Thoracic aorta (tissue), 2 donors: Measurements from ENCODE around the gene TMEM89. TPM values are rescaled to one million over a fixed set of nuclear protein-coding genes. Genes with fewer than 3 reads are reported as not detected.

Experiments used
- ATAC-seq: fragments of 150-250 bp; one replicate; pipeline ENCODE4 v1.8.0; 2017; ENCODE audit warnings: low read depth; ENCODE audit not compliant: insufficient number of reproducible peaks, low FRiP score
- DNase-seq: peaks from one replicate; pipeline ENCODE4 v3.0.0-alpha.2; 2020; ENCODE audit warnings: low spot score
- H3K27ac ChIP-seq, 2 donors: fragments of 200-600 bp; sonication (generic); 1 replicate in 1 of 2; 2 replicates in 1 of 2; pipeline ENCODE4 v1.5.1; 2016; ENCODE audit warnings: mild to moderate bottlenecking in 2 of 2, moderate library complexity in 2 of 2
- H3K27me3 ChIP-seq: fragments of 200-600 bp; sonication (generic); replicated peaks from 2 replicates; pipeline ENCODE4 v1.6.0; 2016; ENCODE audit warnings: mild to moderate bottlenecking; ENCODE audit not compliant: insufficient read depth
- H3K36me3 ChIP-seq: fragments of 200-600 bp; sonication (generic); one replicate; pipeline ENCODE4 v1.5.1; 2016
- H3K4me1 ChIP-seq, 2 donors: fragments of 200-600 bp; sonication (generic); 1 replicate in 1 of 2; 2 replicates in 1 of 2; pipeline versions ENCODE4 v1.5.1 to v1.6.0; 2016; ENCODE audit warnings: low read depth in 2 of 2, mild to moderate bottlenecking in 1 of 2; ENCODE audit not compliant: control insufficient read depth in 1 of 2
- H3K4me3 ChIP-seq: fragments of 200-600 bp; sonication (generic); 2 replicates; pipeline ENCODE4 v1.5.1; 2016; ENCODE audit warnings: mild to moderate bottlenecking
- H3K9me3 ChIP-seq: fragments of 200-600 bp; sonication (generic); 2 replicates; pipeline ENCODE4 v1.5.1; 2016
- total RNA-seq, 2 donors: library from RNA; depleted of rRNA; stranded (reverse); fragments of >200 nt; gene quantifications; one replicate each; pipeline versions ENCODE4 v1.1.0 to v1.2.3, GENCODE V29; 2016
- TF ChIP-seq, protein P1 (sequence below): fragments of 200-600 bp; sonication (generic); IDR thresholded peaks from one replicate; pipeline ENCODE4 v1.5.1; 2019; ENCODE audit warnings: antibody characterized with exemption

Gene TMEM89
- total RNA-seq, 2 donors from 2014 or later = 8.0 TPM; not detected in 1

DNA sequence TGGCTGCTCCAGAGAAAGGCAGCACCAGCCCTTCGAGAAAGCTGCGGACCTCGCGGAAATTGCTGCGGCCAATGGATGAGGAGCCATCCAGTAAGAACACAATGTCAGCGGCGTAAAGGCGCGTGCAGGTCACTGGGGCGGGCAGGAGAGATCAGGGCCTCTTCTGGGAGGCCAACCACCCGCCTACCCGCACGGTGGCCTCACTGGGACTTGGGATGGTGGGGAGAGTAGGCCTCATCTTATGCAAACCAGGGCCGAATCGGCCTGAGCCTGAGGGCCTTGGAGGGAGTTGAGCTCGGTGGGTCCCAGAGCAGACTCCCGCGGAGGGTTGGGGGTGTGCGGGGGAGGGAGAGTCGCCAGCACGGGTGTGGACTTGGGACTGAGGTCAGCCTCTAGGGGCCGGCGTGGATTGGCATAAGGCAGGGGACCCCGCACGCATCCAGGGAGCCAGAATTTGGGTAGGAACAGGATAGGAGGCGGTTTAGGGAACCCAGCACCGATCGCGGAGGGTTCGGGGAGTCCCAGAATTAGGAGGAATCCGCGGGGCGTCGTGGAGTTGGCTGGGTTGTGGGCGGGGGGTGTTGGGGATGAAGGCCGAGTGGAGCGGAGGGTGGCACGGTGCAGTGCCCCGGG, 27.0 kb downstream of the TMEM89 start:
- H3K27me3 ChIP-seq = no peaks in the 10 kb centered on the region
- no peaks in the 10 kb centered on the region for H3K9me3 ChIP-seq
- ATAC-seq = no peak
- TF ChIP-seq, protein P1, sequence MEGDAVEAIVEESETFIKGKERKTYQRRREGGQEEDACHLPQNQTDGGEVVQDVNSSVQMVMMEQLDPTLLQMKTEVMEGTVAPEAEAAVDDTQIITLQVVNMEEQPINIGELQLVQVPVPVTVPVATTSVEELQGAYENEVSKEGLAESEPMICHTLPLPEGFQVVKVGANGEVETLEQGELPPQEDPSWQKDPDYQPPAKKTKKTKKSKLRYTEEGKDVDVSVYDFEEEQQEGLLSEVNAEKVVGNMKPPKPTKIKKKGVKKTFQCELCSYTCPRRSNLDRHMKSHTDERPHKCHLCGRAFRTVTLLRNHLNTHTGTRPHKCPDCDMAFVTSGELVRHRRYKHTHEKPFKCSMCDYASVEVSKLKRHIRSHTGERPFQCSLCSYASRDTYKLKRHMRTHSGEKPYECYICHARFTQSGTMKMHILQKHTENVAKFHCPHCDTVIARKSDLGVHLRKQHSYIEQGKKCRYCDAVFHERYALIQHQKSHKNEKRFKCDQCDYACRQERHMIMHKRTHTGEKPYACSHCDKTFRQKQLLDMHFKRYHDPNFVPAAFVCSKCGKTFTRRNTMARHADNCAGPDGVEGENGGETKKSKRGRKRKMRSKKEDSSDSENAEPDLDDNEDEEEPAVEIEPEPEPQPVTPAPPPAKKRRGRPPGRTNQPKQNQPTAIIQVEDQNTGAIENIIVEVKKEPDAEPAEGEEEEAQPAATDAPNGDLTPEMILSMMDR = no peak
- H3K4me1 ChIP-seq = peaks cover 30 to 55% of the 10 kb centered on the region in 2 donors
- no peaks in the 10 kb centered on the region for H3K36me3 ChIP-seq
- no peak overlapping the region for H3K27ac ChIP-seq
- DNase-seq = no peak
- H3K4me3 ChIP-seq = peak overlapping the region; percentile 73

DNA sequence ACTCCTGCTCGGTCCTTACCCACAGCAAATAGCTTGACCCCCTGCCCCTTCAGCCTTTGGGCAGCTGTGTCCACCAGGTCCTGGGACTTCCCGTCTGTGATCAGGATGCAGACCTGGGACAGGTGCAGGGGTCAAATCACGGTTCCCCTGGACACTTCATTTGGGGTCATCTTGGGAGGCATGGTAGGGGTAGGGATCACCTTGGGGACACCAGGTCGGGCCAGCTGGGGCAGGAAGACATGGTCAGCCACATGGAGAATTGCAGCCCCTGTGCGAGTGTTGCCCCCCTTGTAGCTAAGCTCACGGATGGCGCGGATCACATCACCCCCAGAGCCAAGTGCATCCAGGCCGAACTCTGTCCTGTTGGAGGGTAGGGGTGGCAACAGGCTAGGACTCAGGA, 28.2 kb downstream of the TMEM89 start:
- peaks cover 19 to 43% of the 10 kb centered on the region in 2 donors for H3K4me1 ChIP-seq
- H3K9me3 ChIP-seq = no peaks in the 10 kb centered on the region
- ATAC-seq = no peak
- DNase-seq = no peak
- no peaks in the 10 kb centered on the region for H3K36me3 ChIP-seq
- TF ChIP-seq, protein P1 = no peak
- H3K27ac ChIP-seq = no peak overlapping the region
- no peaks in the 10 kb centered on the region for H3K27me3 ChIP-seq
- H3K4me3 ChIP-seq = no peak overlapping the region

DNA sequence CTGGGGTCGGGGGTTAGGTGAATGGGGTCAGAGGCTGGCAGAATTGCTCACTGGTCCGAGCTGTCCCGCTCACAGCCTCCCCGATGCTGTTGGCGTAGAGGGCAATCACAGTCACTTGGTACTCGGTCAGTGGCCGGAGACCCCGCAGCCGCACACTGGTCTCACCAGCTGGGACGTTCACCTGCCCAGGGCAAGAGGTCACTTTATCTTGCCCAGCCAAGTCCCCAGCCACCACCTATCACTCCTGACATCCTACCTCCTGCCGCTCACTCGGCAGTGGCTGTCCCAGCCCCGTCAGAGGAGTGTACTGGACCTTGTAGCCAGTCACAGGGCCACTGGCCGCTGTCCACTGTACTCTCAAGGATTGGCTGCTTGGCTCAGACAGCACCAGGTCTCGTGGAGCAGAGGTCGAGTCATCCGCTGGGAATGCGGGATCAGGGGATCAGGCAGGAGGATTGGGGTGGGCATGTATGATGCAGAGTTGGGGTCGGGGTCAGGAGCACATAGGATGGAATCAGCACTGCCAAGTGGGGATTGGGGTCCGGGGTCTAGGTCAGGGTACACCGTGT, 29.0 kb downstream of the TMEM89 start:
- ATAC-seq (no peak), DNase-seq (no peak)
- TF ChIP-seq, protein P1 = no peak
- no peaks in the 10 kb centered on the region for H3K27me3 ChIP-seq
- H3K9me3 ChIP-seq = no peaks in the 10 kb centered on the region
- H3K36me3 ChIP-seq = no peaks in the 10 kb centered on the region
- H3K4me1 ChIP-seq = peaks cover 14 to 36% of the 10 kb centered on the region in 2 donors
- H3K27ac ChIP-seq = no peak overlapping the region
- no peak overlapping the region for H3K4me3 ChIP-seq

DNA sequence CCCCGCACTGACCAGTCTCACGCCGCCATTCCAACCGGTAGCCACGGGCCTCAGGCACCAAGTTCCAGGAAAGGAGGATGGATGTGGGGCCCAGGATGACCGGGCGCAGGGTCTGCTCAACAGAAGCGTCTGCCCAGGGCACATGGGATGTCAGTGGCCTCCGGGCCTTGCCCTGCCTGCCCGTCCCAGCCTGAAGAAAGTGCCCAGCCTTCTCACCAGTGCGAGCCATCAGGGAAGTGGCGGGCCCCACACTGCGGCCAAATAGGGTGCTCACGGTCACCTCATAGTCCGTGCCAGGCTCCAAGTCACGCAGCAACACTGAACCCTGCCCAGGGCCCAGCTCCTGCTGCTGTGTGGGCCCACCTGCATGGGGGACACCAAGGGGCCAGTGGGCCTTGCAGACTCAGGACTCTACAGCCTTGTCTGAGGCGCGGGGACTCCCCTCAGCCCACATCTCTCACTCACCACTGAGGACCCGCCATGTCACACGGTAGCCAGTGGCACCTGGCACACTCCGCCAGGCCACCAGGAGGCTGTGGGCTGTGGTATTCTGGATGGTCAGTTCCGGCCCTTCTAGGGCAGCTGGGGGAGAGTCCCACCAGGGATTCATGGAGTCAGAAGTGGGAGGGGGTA, 29.6 kb downstream of the TMEM89 start:
- Histone ChIP-seq H3K27ac (no peak overlapping the region), H3K9me3 (no peaks in the 10 kb centered on the region), H3K36me3 (no peaks in the 10 kb centered on the region), H3K27me3 (no peaks in the 10 kb centered on the region), H3K4me1 (peaks cover 13 to 30% of the 10 kb centered on the region in 2 donors), H3K4me3 (no peak overlapping the region)
- TF ChIP-seq, protein P1 = no peak
- DNase-seq = no peak
- ATAC-seq = no peak

DNA sequence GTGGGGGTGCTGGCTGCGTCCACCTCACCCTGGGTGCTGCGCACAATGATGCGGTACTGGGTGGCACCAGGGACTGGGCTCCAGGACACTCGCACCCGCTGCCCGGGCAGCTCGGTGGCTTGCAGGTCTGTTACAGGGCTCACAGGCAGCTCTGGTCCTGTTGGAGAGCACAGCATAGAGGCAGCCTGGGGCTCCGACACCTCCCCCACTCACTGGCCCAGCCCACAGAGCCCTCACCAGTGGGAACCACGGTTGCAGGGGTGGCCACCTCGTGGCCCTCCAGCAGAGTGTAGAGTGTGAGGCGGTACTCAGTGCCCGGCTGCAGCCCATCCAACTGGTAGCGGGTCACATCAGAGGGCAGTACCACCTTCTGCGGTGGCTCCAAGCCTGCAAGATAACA, 30.1 kb downstream of the TMEM89 start:
- no peaks in the 10 kb centered on the region for H3K9me3 ChIP-seq
- DNase-seq (no peak), ATAC-seq (no peak)
- H3K27ac ChIP-seq = no peak overlapping the region
- no peak overlapping the region for H3K4me3 ChIP-seq
- H3K4me1 ChIP-seq = peaks cover 13 to 24% of the 10 kb centered on the region in 2 donors
- H3K36me3 ChIP-seq = no peaks in the 10 kb centered on the region
- no peaks in the 10 kb centered on the region for H3K27me3 ChIP-seq
- TF ChIP-seq, protein P1 = no peak
